Measurements from ENCODE around the gene CCDC97. TPM values are rescaled to one million over a fixed set of nuclear protein-coding genes. Genes with fewer than 3 reads are reported as not detected.
A peak's percentile ranks its signal among the peaks of the same experiment; 100 is the strongest.
"Not testable (repeated sequence)": the region's sequence is repeated elsewhere in the genome, so short reads cannot be mapped to it uniquely, and the experiment has no call there.

The CCDC97 gene
- total RNA-seq, 2 experiments from 2014 or later: 43.0 to 43.4 TPM

- POLR2A ChIA-PET: interaction anchor here (0.9 to 4.0 kb wide), 15 partner anchors 10 to 522 kb away, joined by 3 to 82 read pairs (median 4); partner anchors contain the start of genes BCKDHA, DMAC2, EXOSC5 and HNRNPUL1
- Mint-ChIP-seq H3K9me3 (no peaks in the 10 kb centered on the region), H3K36me3 (ENCODE audit: low read depth) (peaks cover 10% of the 10 kb centered on the region), H3K27ac (peak overlapping the region; percentile 93), H3K4me1 (peaks cover 43% of the 10 kb centered on the region), H3K4me3 (peak overlapping the region; percentile 87), H3K27me3 (no peaks in the 10 kb centered on the region)
- no peak for DNase-seq
- CTCF ChIA-PET: interaction anchor here (0.6 to 7.5 kb wide), 12 partner anchors 9 to 207 kb away, joined by 4 to 81 read pairs (median 6); partner anchors contain the start of genes DMAC2, HNRNPUL1 and TGFB1
Observed at GRCh38 chr19:41363371-41363752, 53.4 kb downstream of the CCDC97 start.

- peak; percentile 98 for DNase-seq
- no peaks in the 10 kb centered on the region for H3K27me3 Mint-ChIP-seq
- peaks cover 40% of the 10 kb centered on the region for H3K4me1 Mint-ChIP-seq
- peaks cover 10% of the 10 kb centered on the region for H3K36me3 Mint-ChIP-seq (ENCODE audit: low read depth)
- no peaks in the 10 kb centered on the region for H3K9me3 Mint-ChIP-seq
- ChIA-PET POLR2A (interaction anchor here (0.9 to 4.0 kb wide), 15 partner anchors 9 to 522 kb away, joined by 3 to 82 read pairs (median 4); partner anchors contain the start of genes BCKDHA, DMAC2, EXOSC5 and HNRNPUL1), CTCF (interaction anchor here (0.6 to 7.5 kb wide), 17 partner anchors 10 to 944 kb away, joined by 3 to 81 read pairs (median 5); partner anchors contain the start of genes DMAC2, HNRNPUL1 and TGFB1)
- H3K4me3 Mint-ChIP-seq: peak within 1 kb of the TSS; percentile 87
- H3K27ac Mint-ChIP-seq: peak within 1 kb of the TSS; percentile 93
Observed at GRCh38 chr19:41363753-41364523, 54.0 kb downstream of the CCDC97 start, which contains the start of gene B9D2. TSS of gene B9D2 (minus strand) at chr19:41364149. CDS start at chr19:41363519, 630 bp downstream.

GRCh38 chr19:41364524-41365391, 54.8 kb downstream of the CCDC97 start:
- Mint-ChIP-seq H3K27ac (peak overlapping the region; percentile 93), H3K27me3 (no peaks in the 10 kb centered on the region), H3K4me3 (peak overlapping the region; percentile 87), H3K4me1 (peaks cover 40% of the 10 kb centered on the region), H3K9me3 (no peaks in the 10 kb centered on the region), H3K36me3 (ENCODE audit: low read depth) (peaks cover 9% of the 10 kb centered on the region)
- DNase-seq: no peak
- CTCF ChIA-PET: interaction anchor here (0.8 to 7.5 kb wide), 17 partner anchors 11 to 566 kb away, joined by 3 to 81 read pairs (median 5); partner anchors contain the start of genes B3GNT8, DMAC2, EGLN2 and EXOSC5
- POLR2A ChIA-PET: interaction anchor here (0.9 to 4.0 kb wide), 16 partner anchors 11 to 521 kb away, joined by 3 to 82 read pairs (median 4); partner anchors contain the start of genes BCKDHA, DMAC2, EXOSC5 and HNRNPUL1

GRCh38 chr19:41366089-41366488, 56.1 kb downstream of the CCDC97 start:
- H3K4me3 Mint-ChIP-seq: no peak overlapping the region
- DNase-seq: no peak
- no peaks in the 10 kb centered on the region for H3K27me3 Mint-ChIP-seq
- CTCF ChIA-PET: interaction anchor here (0.7 to 7.5 kb wide), 11 partner anchors 12 to 1061 kb away, joined by 3 to 81 read pairs (median 4); partner anchors contain the start of genes DMAC2, EGLN2, EXOSC5 and TGFB1
- peak overlapping the region; percentile 12 for H3K27ac Mint-ChIP-seq
- no peaks in the 10 kb centered on the region for H3K9me3 Mint-ChIP-seq
- peaks cover 35% of the 10 kb centered on the region for H3K4me1 Mint-ChIP-seq
- POLR2A ChIA-PET: interaction anchor here (1.1 to 4.0 kb wide), 4 partner anchors 8 to 74 kb away, joined by 3 to 82 read pairs (median 3); partner anchors contain the start of genes DMAC2 and TGFB1
- peaks cover 5% of the 10 kb centered on the region for H3K36me3 Mint-ChIP-seq (ENCODE audit: low read depth)

- H3K27me3 Mint-ChIP-seq: no peaks in the 10 kb centered on the region
- H3K27ac Mint-ChIP-seq: no peak overlapping the region
- no peaks in the 10 kb centered on the region for H3K9me3 Mint-ChIP-seq
- peaks cover 33% of the 10 kb centered on the region for H3K4me1 Mint-ChIP-seq
- no peak overlapping the region for H3K4me3 Mint-ChIP-seq
- ChIA-PET POLR2A (interaction anchor here (1.5 kb wide), 1 partner anchor 10 kb away, joined by 3 read pairs; no protein-coding TSS in a partner anchor), CTCF (interaction anchor here (7.5 kb wide), 1 partner anchor 14 kb away, joined by 81 read pairs; the partner anchor contains the start of gene TGFB1)
- DNase-seq: no peak
- peaks cover 5% of the 10 kb centered on the region for H3K36me3 Mint-ChIP-seq (ENCODE audit: low read depth)
Observed at GRCh38 chr19:41367848-41368301, 57.9 kb downstream of the CCDC97 start.

- Mint-ChIP-seq H3K27ac (no peak overlapping the region), H3K4me3 (no peak overlapping the region), H3K36me3 (ENCODE audit: low read depth) (peaks cover 3% of the 10 kb centered on the region), H3K4me1 (peaks cover 21% of the 10 kb centered on the region), H3K9me3 (no peaks in the 10 kb centered on the region), H3K27me3 (no peaks in the 10 kb centered on the region)
- DNase-seq: no peak
- ChIA-PET CTCF (interaction anchor here (0.9 kb wide), 1 partner anchor 16 kb away, joined by 3 read pairs; the partner anchor contains the start of gene TGFB1), POLR2A (no interaction called here)
Observed at GRCh38 chr19:41369769-41370168, 59.8 kb downstream of the CCDC97 start.

- POLR2A ChIA-PET: interaction anchor here (0.6 kb wide), 1 partner anchor 66 kb away, joined by 3 read pairs; no protein-coding TSS in a partner anchor
- H3K4me1 Mint-ChIP-seq: peaks cover 19% of the 10 kb centered on the region
- not testable (repeated sequence) for H3K36me3 Mint-ChIP-seq (ENCODE audit: low read depth); H3K4me3 Mint-ChIP-seq; H3K9me3 Mint-ChIP-seq; H3K27ac Mint-ChIP-seq; DNase-seq; H3K27me3 Mint-ChIP-seq
- CTCF ChIA-PET: interaction anchor here (0.6 kb wide), 1 partner anchor 39 kb away, joined by 3 read pairs; no protein-coding TSS in a partner anchor
Observed at GRCh38 chr19:41371119-41371518, 61.1 kb downstream of the CCDC97 start.

- Mint-ChIP-seq H3K4me1 (peaks cover 18% of the 10 kb centered on the region), H3K4me3 (no peak overlapping the region), H3K36me3 (ENCODE audit: low read depth) (no peaks in the 10 kb centered on the region), H3K27ac (no peak overlapping the region), H3K9me3 (no peaks in the 10 kb centered on the region), H3K27me3 (no peaks in the 10 kb centered on the region)
- ChIA-PET CTCF (interaction anchor here (0.6 to 0.7 kb wide), 2 partner anchors 19 to 38 kb away, joined by 3 to 4 read pairs; no protein-coding TSS in a partner anchor), POLR2A (interaction anchor here (0.6 kb wide), 1 partner anchor 66 kb away, joined by 3 read pairs; no protein-coding TSS in a partner anchor)
- no peak for DNase-seq
Observed at GRCh38 chr19:41371541-41371940, 61.6 kb downstream of the CCDC97 start.

- Mint-ChIP-seq H3K4me1 (peaks cover 20% of the 10 kb centered on the region), H3K27me3 (no peaks in the 10 kb centered on the region), H3K4me3 (no peak overlapping the region), H3K9me3 (no peaks in the 10 kb centered on the region), H3K36me3 (ENCODE audit: low read depth) (no peaks in the 10 kb centered on the region), H3K27ac (no peak overlapping the region)
- no peak for DNase-seq
- ChIA-PET CTCF (no interaction called here), POLR2A (interaction anchor here (1.3 kb wide), 1 partner anchor 9 kb away, joined by 3 read pairs; the partner anchor contains the start of gene B9D2)
Observed at GRCh38 chr19:41372501-41372900, 62.5 kb downstream of the CCDC97 start.

GRCh38 chr19:41373993-41374392, 64.0 kb downstream of the CCDC97 start:
- no peak overlapping the region for H3K27ac Mint-ChIP-seq
- H3K27me3 Mint-ChIP-seq: no peaks in the 10 kb centered on the region
- ChIA-PET POLR2A (no interaction called here), CTCF (no interaction called here)
- no peaks in the 10 kb centered on the region for H3K36me3 Mint-ChIP-seq (ENCODE audit: low read depth)
- peaks cover 17% of the 10 kb centered on the region for H3K4me1 Mint-ChIP-seq
- DNase-seq: no peak
- no peak overlapping the region for H3K4me3 Mint-ChIP-seq
- H3K9me3 Mint-ChIP-seq: no peaks in the 10 kb centered on the region
